ENCODE results near the gene NOS1AP.
A peak's percentile ranks its signal among the peaks of the same experiment; 100 is the strongest.
"Not testable (repeated sequence)": the region's sequence is repeated elsewhere in the genome, so short reads cannot be mapped to it uniquely, and the experiment has no call there.

The NOS1AP gene

GRCh38 chr1:162412002-162412401 lies 342.5 kb downstream of the NOS1AP start, which contains the start of gene SH2D1B:
Gene SH2D1B (minus strand): TSS chr1:162412136. CDS start chr1:162412016, 120 bp downstream.
- DNase-seq (ENCODE audit: low spot score) = peak; percentile 64

- no peak for DNase-seq (ENCODE audit: low spot score)
Measured at GRCh38 chr1:162416215-162416614, 346.7 kb downstream of the NOS1AP start.

- DNase-seq (ENCODE audit: low spot score) = no peak
Measured at GRCh38 chr1:162416909-162417308, 347.4 kb downstream of the NOS1AP start.

GRCh38 chr1:162417650-162418049 lies 348.2 kb downstream of the NOS1AP start:
- no peak for DNase-seq (ENCODE audit: low spot score)

DNA sequence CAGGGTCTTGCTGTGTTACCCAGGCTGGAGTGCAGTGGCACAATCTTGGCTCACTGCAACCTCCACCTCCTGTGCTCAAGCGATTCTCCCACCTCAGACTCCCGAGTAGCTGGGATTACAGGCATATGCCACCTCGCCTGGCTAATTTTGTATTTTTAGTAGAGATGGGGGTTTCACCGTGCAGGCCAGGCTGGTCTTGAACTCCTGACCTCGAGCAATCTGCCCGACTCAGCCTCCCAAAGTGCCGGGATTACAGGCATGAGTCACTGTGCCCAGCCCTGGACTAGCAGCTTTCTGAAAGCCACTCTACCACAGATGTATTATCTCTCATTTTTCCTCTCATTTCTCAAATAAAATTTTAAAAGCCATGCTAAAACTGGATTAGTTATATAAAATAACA lies 349.1 kb downstream of the NOS1AP start:
- DNase-seq (ENCODE audit: low spot score) = not testable (repeated sequence)

DNA sequence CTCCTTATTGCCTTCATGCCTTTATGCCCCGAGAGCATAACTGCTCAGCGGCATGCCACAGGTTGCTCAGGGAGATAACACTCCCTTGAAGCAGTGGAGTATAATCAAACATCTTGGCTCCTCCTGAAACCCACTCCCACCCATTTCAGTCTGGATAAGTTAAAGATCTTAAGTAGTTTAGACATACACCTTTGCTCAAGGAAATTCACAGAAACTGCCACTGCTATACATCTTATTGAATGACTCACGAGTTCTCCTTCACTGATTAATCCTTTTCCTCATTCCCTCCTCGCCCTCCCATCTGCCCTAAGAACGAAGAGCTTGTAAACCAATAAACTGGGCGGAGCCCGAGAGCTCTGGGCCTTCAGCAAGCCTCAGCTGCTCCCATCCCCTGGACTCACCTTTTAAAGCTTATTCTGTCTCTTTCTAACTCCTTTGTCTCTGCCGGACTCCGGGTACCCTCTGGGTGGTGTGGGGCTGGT lies 350.0 kb downstream of the NOS1AP start:
- peak; percentile 63 for DNase-seq (ENCODE audit: low spot score)
